Heart left ventricle (tissue), 13 donors: ENCODE results near the gene PHF20.

Source experiments
- CTCF ChIP-seq, 12 donors: fragments of 200-600 bp; sonication (generic) in 4 of 12; IDR thresholded peaks; one replicate each; pipeline versions ENCODE4 v1.5.0 to v1.8.0; 2018 to 2022; ENCODE audit warnings: antibody characterized with exemption in 12 of 12, mild to moderate bottlenecking in 5 of 12
- POLR2A ChIP-seq, 2 donors: fragments of 450-650 bp; IDR thresholded peaks; one replicate each; pipeline ENCODE4 v1.6.1; 2017; ENCODE audit warnings: antibody characterized with exemption in 2 of 2, mild to moderate bottlenecking in 2 of 2, moderate library complexity in 2 of 2
- donor health status: ischemic (EF 13 %, LVEDD 7.1; RV severe dilation, severe dysfunction).
- donor health status: DM: no; HTN: yes; CAD: no.
- donor health status: DM: no; HTN: no; CAD: no.
- donor health status: ischemic (EF 25% LVEDD 6.9; RV normal size, moderate dysfunction).
- donor health status: ischemic (EF 25% LVEDD 5.7; RV mildly dilated, moderate dysfunction).
- donor health status: ischemic (EF 35%, LVEDD 5.7; RV mildly dilated, moderate dysfunction).
- donor health status: nonischemic (EF 11% LVEDD 7.7; RV severe dilation, severe dysfunction).
- donor health status: DM: yes; HTN: yes; CAD: no.
- donor health status: PGD.
- donor health status: ischemic (EF 29% LVEDD 5.4; RV normal size, mild dysfunction).
- donor health status: nonischemic (EF 23%, LVEDD 6.1; RV moderate dilation, normal function).

GRCh38 chr20:35734777-35735649 lies 36.8 kb upstream of the PHF20 start:
- TF ChIP-seq CTCF (IDR thresholded peaks at IDR 0.05) = no peak
- TF ChIP-seq POLR2A (IDR thresholded peaks at IDR 0.05) = no peak
